ENCODE results near the gene UNC119. TPM values are rescaled to one million over a fixed set of nuclear protein-coding genes. Genes with fewer than 3 reads are reported as not detected.
"Not testable (repeated sequence)": the region's sequence is repeated elsewhere in the genome, so short reads cannot be mapped to it uniquely, and the experiment has no call there.

UNC119 gene
- total RNA-seq, 2 experiments from 2014 or later, result 43.6 to 44.8 TPM

GRCh38 chr17:28576758-28577465 is 24.5 kb upstream of the UNC119 start, which contains the start of gene ALDOC:
Gene ALDOC (minus strand): TSS chr17:28576895. CDS start chr17:28575532, 1,363 bp downstream.
- Mint-ChIP-seq H3K27ac (peak within 1 kb of the TSS; percentile 93), H3K9me3 (no peaks in the 10 kb centered on the region), H3K27me3 (no peaks in the 10 kb centered on the region), H3K36me3 (ENCODE audit: low read depth) (peaks cover 63% of the 10 kb centered on the region), H3K4me3 (peak within 1 kb of the TSS; percentile 81), H3K4me1 (ENCODE audit: low read depth) (peaks cover 47% of the 10 kb centered on the region)
- ATAC-seq, result peak; percentile 98
- intact Hi-C loops (cut with micrococcal nuclease), result no loop called here
- DNase-seq, result peak; percentile 99
- ChIA-PET POLR2A (interaction anchor here (0.7 to 9.1 kb wide), 15 partner anchors 9 to 241 kb away, joined by 3 to 58 read pairs (median 4); partner anchors contain the start of genes BLTP2, SPAG5 and UNC119), CTCF (interaction anchor here (0.6 to 4.4 kb wide), 8 partner anchors 11 to 161 kb away, joined by 3 to 27 read pairs (median 4); no protein-coding TSS in a partner anchor)
- TF ChIP-seq, protein P1, sequence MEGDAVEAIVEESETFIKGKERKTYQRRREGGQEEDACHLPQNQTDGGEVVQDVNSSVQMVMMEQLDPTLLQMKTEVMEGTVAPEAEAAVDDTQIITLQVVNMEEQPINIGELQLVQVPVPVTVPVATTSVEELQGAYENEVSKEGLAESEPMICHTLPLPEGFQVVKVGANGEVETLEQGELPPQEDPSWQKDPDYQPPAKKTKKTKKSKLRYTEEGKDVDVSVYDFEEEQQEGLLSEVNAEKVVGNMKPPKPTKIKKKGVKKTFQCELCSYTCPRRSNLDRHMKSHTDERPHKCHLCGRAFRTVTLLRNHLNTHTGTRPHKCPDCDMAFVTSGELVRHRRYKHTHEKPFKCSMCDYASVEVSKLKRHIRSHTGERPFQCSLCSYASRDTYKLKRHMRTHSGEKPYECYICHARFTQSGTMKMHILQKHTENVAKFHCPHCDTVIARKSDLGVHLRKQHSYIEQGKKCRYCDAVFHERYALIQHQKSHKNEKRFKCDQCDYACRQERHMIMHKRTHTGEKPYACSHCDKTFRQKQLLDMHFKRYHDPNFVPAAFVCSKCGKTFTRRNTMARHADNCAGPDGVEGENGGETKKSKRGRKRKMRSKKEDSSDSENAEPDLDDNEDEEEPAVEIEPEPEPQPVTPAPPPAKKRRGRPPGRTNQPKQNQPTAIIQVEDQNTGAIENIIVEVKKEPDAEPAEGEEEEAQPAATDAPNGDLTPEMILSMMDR (IDR thresholded peaks at IDR 0.05), result no peak

DNA sequence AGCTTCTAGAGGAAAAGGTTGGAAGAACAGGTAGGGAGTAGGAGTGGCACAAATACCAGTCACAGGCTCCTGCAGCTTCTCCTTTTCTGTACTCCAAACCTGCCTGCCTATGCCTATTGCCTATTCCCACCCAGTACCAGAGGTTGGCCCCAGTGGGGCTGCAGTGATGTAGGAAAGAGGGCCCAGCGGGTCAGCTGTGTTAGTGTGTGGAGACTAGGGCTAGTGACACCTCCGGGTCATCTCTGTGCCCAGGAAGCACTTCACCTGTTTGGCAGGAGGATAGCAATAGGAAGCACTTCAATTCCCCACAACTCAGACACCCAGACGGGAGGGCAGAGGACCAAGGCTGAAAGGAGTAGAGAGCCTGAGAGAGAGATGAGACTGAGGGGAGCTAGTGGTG is 23.6 kb upstream of the UNC119 start:
- Mint-ChIP-seq H3K36me3 (ENCODE audit: low read depth) (peaks cover 63% of the 10 kb centered on the region), H3K4me1 (ENCODE audit: low read depth) (peaks cover 48% of the 10 kb centered on the region), H3K4me3 (peak overlapping the region; percentile 81), H3K27ac (peak overlapping the region; percentile 47)
- intact Hi-C loops (cut with micrococcal nuclease); DNase-seq; H3K27me3 Mint-ChIP-seq; H3K9me3 Mint-ChIP-seq; ATAC-seq: not testable (repeated sequence)
- CTCF ChIA-PET, result interaction anchor here (1.0 to 4.4 kb wide), 6 partner anchors 9 to 57 kb away, joined by 3 to 27 read pairs (median 4); no protein-coding TSS in a partner anchor
- POLR2A ChIA-PET, result interaction anchor here (1.1 to 9.1 kb wide), 5 partner anchors 17 to 67 kb away, joined by 3 to 58 read pairs (median 5); partner anchors contain the start of gene SPAG5

DNA sequence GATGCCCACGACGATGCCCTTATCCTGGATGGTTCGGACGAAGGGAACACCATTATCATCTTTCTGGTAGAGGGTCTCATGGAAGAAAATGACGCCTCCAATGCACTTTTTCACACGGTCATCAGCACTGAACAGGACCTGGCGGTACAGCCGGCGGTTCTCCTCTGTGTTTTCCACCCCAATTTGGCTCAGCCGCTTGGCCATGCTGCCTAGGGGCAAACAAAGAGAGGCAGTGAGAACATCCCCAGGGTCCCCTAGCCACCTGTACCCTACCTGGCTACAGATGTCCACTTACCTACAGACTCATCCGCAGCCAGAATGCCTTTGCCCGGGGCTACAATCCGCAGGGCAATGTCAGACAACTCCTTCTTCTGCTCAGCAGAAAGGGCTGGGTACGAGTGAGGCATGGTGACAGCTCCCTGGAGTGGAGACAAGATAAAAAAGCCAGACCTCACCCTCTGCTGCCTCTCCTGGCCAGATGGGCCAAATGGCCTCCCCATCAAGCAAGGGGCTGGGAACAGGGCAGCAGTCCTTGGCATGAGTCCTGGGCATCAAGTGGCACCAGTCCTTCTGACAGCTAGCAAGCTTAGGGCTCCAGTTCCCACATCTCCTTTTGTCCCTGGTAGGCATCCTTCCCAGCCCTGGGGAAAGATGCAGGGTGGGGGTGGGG is 22.8 kb upstream of the UNC119 start:
- H3K4me1 Mint-ChIP-seq (ENCODE audit: low read depth), result peaks cover 45% of the 10 kb centered on the region
- H3K9me3 Mint-ChIP-seq, result no peaks in the 10 kb centered on the region
- ChIA-PET POLR2A (interaction anchor here (1.3 to 9.1 kb wide), 4 partner anchors 17 to 68 kb away, joined by 3 to 58 read pairs (median 4); partner anchors contain the start of gene SPAG5), CTCF (interaction anchor here (0.7 to 4.4 kb wide), 8 partner anchors 10 to 57 kb away, joined by 3 to 27 read pairs (median 4); no protein-coding TSS in a partner anchor)
- no peak overlapping the region for H3K4me3 Mint-ChIP-seq
- DNase-seq (peak; percentile 14), ATAC-seq (no peak)
- H3K27me3 Mint-ChIP-seq, result no peaks in the 10 kb centered on the region
- no peak overlapping the region for H3K27ac Mint-ChIP-seq
- TF ChIP-seq, protein P1 (IDR thresholded peaks at IDR 0.05), result no peak
- peaks cover 59% of the 10 kb centered on the region for H3K36me3 Mint-ChIP-seq (ENCODE audit: low read depth)
- intact Hi-C loops (cut with micrococcal nuclease), result no loop called here

- CTCF ChIA-PET, result interaction anchor here (0.7 to 1.7 kb wide), 2 partner anchors 11 to 24 kb away, joined by 3 to 4 read pairs; no protein-coding TSS in a partner anchor
- Mint-ChIP-seq H3K4me1 (ENCODE audit: low read depth) (peaks cover 43% of the 10 kb centered on the region), H3K36me3 (ENCODE audit: low read depth) (peaks cover 56% of the 10 kb centered on the region), H3K9me3 (no peaks in the 10 kb centered on the region), H3K27me3 (no peaks in the 10 kb centered on the region), H3K4me3 (peak overlapping the region; percentile 10), H3K27ac (no peak overlapping the region)
- ATAC-seq (no peak), DNase-seq (no peak)
- intact Hi-C loops (cut with micrococcal nuclease), result no loop called here
- POLR2A ChIA-PET, result interaction anchor here (1.3 to 1.6 kb wide), 2 partner anchors 16 to 38 kb away, joined by 3 to 5 read pairs; no protein-coding TSS in a partner anchor
- TF ChIP-seq, protein P1 (IDR thresholded peaks at IDR 0.05), result no peak
Observed at GRCh38 chr17:28574526-28574925, 22.1 kb upstream of the UNC119 start.

DNA sequence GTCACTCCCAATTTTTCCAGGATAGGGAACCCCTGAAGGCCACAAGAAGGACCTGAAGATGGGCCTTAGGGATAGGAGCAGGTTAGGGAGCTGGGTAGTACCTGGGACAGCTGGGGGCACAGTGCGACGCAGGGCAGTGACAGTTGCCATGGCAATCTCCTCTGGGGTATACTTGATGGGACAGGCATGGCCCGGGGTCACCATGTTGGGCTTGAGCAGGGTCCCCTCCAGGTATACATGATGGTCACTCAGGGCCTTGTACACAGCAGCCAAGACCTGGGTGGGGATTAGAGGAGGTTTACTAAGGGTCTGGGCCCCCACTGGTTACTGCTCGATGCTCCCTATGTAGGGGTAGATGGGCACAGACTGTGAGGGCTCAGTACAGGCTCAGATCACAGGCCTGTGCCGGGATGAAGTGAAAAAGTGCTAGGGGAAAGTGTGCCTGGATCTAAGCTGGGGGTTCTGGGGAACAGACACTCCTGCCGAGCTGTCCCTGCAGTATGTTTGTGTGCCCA is 21.6 kb upstream of the UNC119 start:
- Mint-ChIP-seq H3K4me3 (no peak overlapping the region), H3K27ac (no peak overlapping the region), H3K27me3 (no peaks in the 10 kb centered on the region), H3K4me1 (ENCODE audit: low read depth) (peaks cover 41% of the 10 kb centered on the region), H3K36me3 (ENCODE audit: low read depth) (peaks cover 53% of the 10 kb centered on the region), H3K9me3 (no peaks in the 10 kb centered on the region)
- ChIA-PET POLR2A (interaction anchor here (1.3 kb wide), 1 partner anchor 37 kb away, joined by 3 read pairs; no protein-coding TSS in a partner anchor), CTCF (interaction anchor here (1.8 kb wide), 1 partner anchor 34 kb away, joined by 4 read pairs; no protein-coding TSS in a partner anchor)
- TF ChIP-seq, protein P1 (IDR thresholded peaks at IDR 0.05), result peak; percentile 7
- no peak for DNase-seq
- intact Hi-C loops (cut with micrococcal nuclease), result no loop called here
- no peak for ATAC-seq

All from activated CD8-positive, alpha-beta T cell treated with anti-CD3 and anti-CD28 coated beads for 36 hours (primary cell).